NCI-H1694 treated with DMSO at 0.1 percent for 48 hours (cell line): ENCODE data around the gene ANXA3.
"Not testable (repeated sequence)": the region's sequence is repeated elsewhere in the genome, so short reads cannot be mapped to it uniquely, and the experiment has no call there.

ENCODE experiments used
- DNase-seq: peaks from one replicate; lab custom pipeline; 2025; lab: John Stamatoyannopoulos, UW

Gene ANXA3

GRCh38 chr4:78543424-78544125 is 8.0 kb upstream of the ANXA3 start:
- no peak for DNase-seq

GRCh38 chr4:78544678-78545077 is 6.9 kb upstream of the ANXA3 start:
- no peak for DNase-seq

GRCh38 chr4:78545275-78546246 is 6.0 kb upstream of the ANXA3 start:
- no peak for DNase-seq

GRCh38 chr4:78547899-78548298 is 3.7 kb upstream of the ANXA3 start:
- not testable (repeated sequence) for DNase-seq

- not testable (repeated sequence) for DNase-seq
These were observed 2.7 kb upstream of the ANXA3 start for GRCh38 chr4:78548889-78549288.

- DNase-seq: no peak
These were observed 946 bp downstream of the ANXA3 start for GRCh38 chr4:78552389-78553042.

- no peak for DNase-seq
These were observed 1.4 kb downstream of the ANXA3 start for GRCh38 chr4:78553043-78553396.

- no peak for DNase-seq
These were observed 2.0 kb downstream of the ANXA3 start for GRCh38 chr4:78553529-78554060.

- DNase-seq: no peak
These were observed 5.1 kb downstream of the ANXA3 start for GRCh38 chr4:78556665-78557064.

- DNase-seq: no peak
These were observed 6.3 kb downstream of the ANXA3 start for GRCh38 chr4:78557841-78558240.

GRCh38 chr4:78558410-78558809 is 6.8 kb downstream of the ANXA3 start:
- no peak for DNase-seq

- DNase-seq: no peak
These were observed 8.9 kb downstream of the ANXA3 start for GRCh38 chr4:78560296-78560963.

GRCh38 chr4:78561677-78562076 is 10.1 kb downstream of the ANXA3 start:
- no peak for DNase-seq

GRCh38 chr4:78562687-78563086 is 11.1 kb downstream of the ANXA3 start:
- no peak for DNase-seq

- DNase-seq: no peak
These were observed 14.4 kb downstream of the ANXA3 start for GRCh38 chr4:78565971-78566372.

- no peak for DNase-seq
These were observed 15.4 kb downstream of the ANXA3 start for GRCh38 chr4:78566834-78567499.

GRCh38 chr4:78567500-78568060 is 16.0 kb downstream of the ANXA3 start:
- no peak for DNase-seq

- DNase-seq: no peak
These were observed 17.2 kb downstream of the ANXA3 start for GRCh38 chr4:78568640-78569305.

- DNase-seq: no peak
These were observed 17.8 kb downstream of the ANXA3 start for GRCh38 chr4:78569306-78569821.

GRCh38 chr4:78570117-78570516 is 18.5 kb downstream of the ANXA3 start:
- DNase-seq: no peak
